ENCODE data around the gene CMIP.

- TF ChIP-seq YY1 (IDR thresholded peaks at IDR 0.05; ENCODE audit: low read depth) (no peak), POLR2AphosphoS5 (IDR thresholded peaks at IDR 0.05; ENCODE audit: low read depth, low read length) (no peak)
Observed at GRCh38 chr16:81482329-81483063, 37.9 kb downstream of the CMIP start.

Data from SK-N-SH (cell line).